ENCODE results near the gene ALOX5. TPM values are rescaled to one million over a fixed set of nuclear protein-coding genes. Genes with fewer than 3 reads are reported as not detected.
A peak's percentile ranks its signal among the peaks of the same experiment; 100 is the strongest.

ALOX5 gene
- total RNA-seq, 6 donors from 2014 or later: 113 to 686 (median 280) TPM

GRCh38 chr10:45437587-45438465 is 63.8 kb downstream of the ALOX5 start:
- Histone ChIP-seq H3K27me3 (no peaks in the 10 kb centered on the region), H3K4me3 (no peak overlapping the region), H3K4me1 (no peaks in the 10 kb centered on the region), H3K27ac (peak overlapping the region in 1 of 4 donors; percentile 2), H3K9me3 (no peaks in the 10 kb centered on the region), H3K36me3 (no peaks in the 10 kb centered on the region)
- 72 to 79% methylated on average over 8 of the region's 8 CpGs for WGBS, 2 donors
- DNase-seq: no peak
- TF ChIP-seq CTCF (IDR thresholded peaks at IDR 0.05) (no peak), EP300 (IDR thresholded peaks at IDR 0.05) (no peak), POLR2A (IDR thresholded peaks at IDR 0.05) (no peak), POLR2AphosphoS5 (IDR thresholded peaks at IDR 0.05) (no peak)
- no peak for ATAC-seq (ENCODE audit: low FRiP score in 2 of 2)

DNA sequence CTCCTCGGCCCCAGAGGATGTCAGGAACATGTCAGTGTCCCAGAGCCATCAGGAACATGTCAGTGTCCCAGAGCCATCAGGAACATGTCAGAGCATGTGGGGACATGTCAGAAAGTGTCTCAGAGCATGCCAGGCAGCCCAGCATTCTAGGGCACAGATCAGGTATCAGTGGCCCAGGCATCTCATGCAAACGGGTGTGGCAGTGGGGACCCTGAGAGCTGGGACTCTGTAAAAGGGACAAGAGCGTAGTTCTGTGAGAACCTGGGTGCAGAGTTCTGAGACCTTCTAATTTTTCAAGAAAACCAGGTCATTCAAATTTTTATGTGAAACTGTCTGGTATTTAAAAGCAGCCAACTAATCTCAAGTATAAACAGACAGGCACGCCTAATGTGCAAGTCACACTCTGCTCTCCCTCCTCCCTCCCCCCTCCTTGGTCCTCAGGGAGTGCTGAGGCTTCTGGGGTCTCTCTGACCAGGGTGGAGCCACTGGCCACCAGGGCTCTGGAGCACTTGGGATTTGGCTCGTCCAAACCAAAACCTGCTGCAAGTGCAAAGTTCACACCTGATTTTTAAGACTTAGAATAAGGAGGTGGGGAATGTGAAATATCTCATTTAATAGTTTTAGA is 64.6 kb downstream of the ALOX5 start:
- WGBS, 2 donors: 64 to 74% methylated on average over 5 of the region's 5 CpGs
- ATAC-seq (ENCODE audit: low FRiP score in 2 of 2): no peak
- no peaks in the 10 kb centered on the region for H3K36me3 ChIP-seq

DNA sequence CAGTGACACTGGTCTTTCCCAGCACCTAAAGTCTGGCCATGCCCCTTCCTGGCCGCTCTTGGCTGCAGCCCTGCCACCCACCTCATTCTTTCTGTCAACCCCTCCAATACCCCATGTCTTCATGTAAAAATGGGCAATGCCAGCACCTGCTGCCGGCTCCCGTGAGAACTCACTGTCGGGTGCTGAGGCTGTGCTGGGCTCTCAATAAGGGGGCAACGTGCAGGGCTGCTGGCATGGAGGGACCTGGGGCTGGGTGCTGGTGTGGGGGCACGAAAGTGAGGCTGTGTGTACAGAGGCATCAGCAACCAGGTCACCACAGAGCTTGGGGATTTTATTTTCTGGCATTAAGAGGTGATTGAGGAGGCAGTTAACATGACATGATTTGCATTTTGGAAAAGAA is 65.3 kb downstream of the ALOX5 start:
- Histone ChIP-seq H3K36me3 (no peaks in the 10 kb centered on the region), H3K9me3 (no peaks in the 10 kb centered on the region), H3K4me1 (no peaks in the 10 kb centered on the region), H3K27ac (no peak overlapping the region), H3K4me3 (no peak overlapping the region), H3K27me3 (no peaks in the 10 kb centered on the region)
- TF ChIP-seq CTCF (IDR thresholded peaks at IDR 0.05): no peak
- no peak for TF ChIP-seq POLR2AphosphoS5 (IDR thresholded peaks at IDR 0.05)
- WGBS, 2 donors: 70 to 86% methylated on average over 6 of the region's 6 CpGs
- no peak for DNase-seq
- no peak for ATAC-seq (ENCODE audit: low FRiP score in 2 of 2)

More for the DNA sequence above, 64.6 kb downstream of the ALOX5 start:
- Histone ChIP-seq H3K4me1 (no peaks in the 10 kb centered on the region), H3K27ac (peak overlapping the region in 1 of 4 donors; percentile 2), H3K9me3 (no peaks in the 10 kb centered on the region), H3K27me3 (no peaks in the 10 kb centered on the region), H3K4me3 (no peak overlapping the region)
- TF ChIP-seq EP300 (IDR thresholded peaks at IDR 0.05) (no peak), POLR2AphosphoS5 (IDR thresholded peaks at IDR 0.05) (no peak), POLR2A (IDR thresholded peaks at IDR 0.05) (no peak), CTCF (IDR thresholded peaks at IDR 0.05) (no peak)
- no peak for DNase-seq

DNA sequence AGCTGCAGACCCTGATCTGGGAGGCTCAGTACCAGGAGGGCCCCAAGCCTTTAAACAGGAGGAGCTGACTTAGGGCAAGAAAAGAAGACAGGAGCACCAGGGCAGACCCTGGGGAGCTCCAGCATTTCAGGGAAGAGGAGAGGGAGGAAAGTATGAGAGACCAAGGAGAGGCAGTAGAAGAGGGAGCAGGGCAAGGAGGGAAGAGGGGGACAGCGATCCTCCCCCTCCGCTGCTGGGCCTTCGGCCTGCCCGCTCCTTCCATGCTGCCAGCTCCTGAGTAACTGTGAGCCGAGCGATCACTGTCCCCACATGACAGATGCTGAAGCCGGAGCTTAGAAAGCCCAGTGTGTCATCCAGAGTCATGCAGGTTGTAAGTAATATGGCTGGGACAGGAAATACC is 65.9 kb downstream of the ALOX5 start:
- Histone ChIP-seq H3K27ac (no peak overlapping the region), H3K9me3 (no peaks in the 10 kb centered on the region), H3K27me3 (no peaks in the 10 kb centered on the region), H3K4me3 (no peak overlapping the region), H3K36me3 (no peaks in the 10 kb centered on the region), H3K4me1 (no peaks in the 10 kb centered on the region)
- DNase-seq: no peak
- WGBS, 2 donors: 65 to 72% methylated on average over 7 of the region's 7 CpGs
- TF ChIP-seq POLR2A (IDR thresholded peaks at IDR 0.05) (no peak), POLR2AphosphoS5 (IDR thresholded peaks at IDR 0.05) (no peak), EP300 (IDR thresholded peaks at IDR 0.05) (no peak), CTCF (IDR thresholded peaks at IDR 0.05) (no peak)
- ATAC-seq (ENCODE audit: low FRiP score in 2 of 2): no peak

Data from upper lobe of left lung (tissue), 6 donors.